Activated CD4-positive, alpha-beta T cell treated with anti-CD3 and anti-CD28 coated beads for 36 hours (primary cell): ENCODE data around the gene HOXD13. TPM values are rescaled to one million over a fixed set of nuclear protein-coding genes. Genes with fewer than 3 reads are reported as not detected.

ENCODE experiments used
- ATAC-seq: fragments of 200-7000 bp; cut with Tn5 transposase; one replicate; pipeline ENCODE4 v1.10.0; 2021; ENCODE audit warnings: mild to moderate bottlenecking, moderate library complexity
- CTCF ChIA-PET: fragments of 350-600 bp; sonication (Branson Sonifier 250); formaldehyde crosslinking; loops from one replicate; lab custom pipeline; 2021; ENCODE audit warnings: antibody characterized with exemption; lab: Charles Lee
- POLR2A ChIA-PET: fragments of 350-600 bp; sonication (Branson Sonifier 250); formaldehyde crosslinking; loops from one replicate; lab custom pipeline; 2021; ENCODE audit warnings: antibody characterized with exemption, inconsistent platforms; lab: Charles Lee
- DNase-seq: peaks from one replicate; pipeline ENCODE4 v3.0.0-alpha.2; 2020
- H3K27ac Mint-ChIP-seq: one replicate; pipeline ENCODE4 v1.8.0; 2021; ENCODE audit warnings: mixed read lengths
- H3K27me3 Mint-ChIP-seq: one replicate; pipeline ENCODE4 v1.8.0; 2021; ENCODE audit warnings: mixed read lengths
- H3K36me3 Mint-ChIP-seq: one replicate; pipeline ENCODE4 v1.8.0; 2021; ENCODE audit warnings: low read depth, mixed read lengths
- H3K4me1 Mint-ChIP-seq: one replicate; pipeline ENCODE4 v1.8.0; 2021; ENCODE audit warnings: mixed read lengths
- H3K4me3 Mint-ChIP-seq: one replicate; pipeline ENCODE4 v1.8.0; 2021; ENCODE audit warnings: mild to moderate bottlenecking, moderate library complexity, mixed read lengths
- H3K9me3 Mint-ChIP-seq: one replicate; pipeline ENCODE4 v1.8.0; 2021; ENCODE audit warnings: low read depth, mixed read lengths
- intact Hi-C, 2 experiments: fragments of 100-400 bp; cut with DNase I in 1 of 2; cut with micrococcal nuclease in 1 of 2; formaldehyde crosslinking; loops; one replicate each; pipeline versions ENCODE4 v1.14.2 to v1.15.1; 2022 to 2024; cut with DNase I, micrococcal nuclease
- total RNA-seq, 2 experiments: library from RNA; stranded (reverse); gene quantifications; one replicate each; pipeline ENCODE4 v1.2.3, GENCODE V29; 2021

The HOXD13 gene
- total RNA-seq, 2 experiments from 2014 or later: not detected

- Mint-ChIP-seq H3K27ac (no peak overlapping the region), H3K9me3 (no peaks in the 10 kb centered on the region), H3K4me1 (peaks cover 27% of the 10 kb centered on the region), H3K36me3 (no peaks in the 10 kb centered on the region), H3K27me3 (peaks cover 74% of the 10 kb centered on the region), H3K4me3 (peak overlapping the region; percentile 41)
- POLR2A ChIA-PET: no interaction called here
- intact Hi-C loops: loop anchor here (2.0 to 10.0 kb wide), 6 partner anchors 33 to 1795 kb away; partner anchors contain the start of gene SP9 (in 1 of the 2)
- ATAC-seq: no peak
- CTCF ChIA-PET: interaction anchor here (1.3 kb wide), 1 partner anchor 15 kb away, joined by 3 read pairs; no protein-coding TSS in a partner anchor
- no peak for DNase-seq
Observed at GRCh38 chr2:176129813-176130146, 37.3 kb downstream of the HOXD13 start.

DNA sequence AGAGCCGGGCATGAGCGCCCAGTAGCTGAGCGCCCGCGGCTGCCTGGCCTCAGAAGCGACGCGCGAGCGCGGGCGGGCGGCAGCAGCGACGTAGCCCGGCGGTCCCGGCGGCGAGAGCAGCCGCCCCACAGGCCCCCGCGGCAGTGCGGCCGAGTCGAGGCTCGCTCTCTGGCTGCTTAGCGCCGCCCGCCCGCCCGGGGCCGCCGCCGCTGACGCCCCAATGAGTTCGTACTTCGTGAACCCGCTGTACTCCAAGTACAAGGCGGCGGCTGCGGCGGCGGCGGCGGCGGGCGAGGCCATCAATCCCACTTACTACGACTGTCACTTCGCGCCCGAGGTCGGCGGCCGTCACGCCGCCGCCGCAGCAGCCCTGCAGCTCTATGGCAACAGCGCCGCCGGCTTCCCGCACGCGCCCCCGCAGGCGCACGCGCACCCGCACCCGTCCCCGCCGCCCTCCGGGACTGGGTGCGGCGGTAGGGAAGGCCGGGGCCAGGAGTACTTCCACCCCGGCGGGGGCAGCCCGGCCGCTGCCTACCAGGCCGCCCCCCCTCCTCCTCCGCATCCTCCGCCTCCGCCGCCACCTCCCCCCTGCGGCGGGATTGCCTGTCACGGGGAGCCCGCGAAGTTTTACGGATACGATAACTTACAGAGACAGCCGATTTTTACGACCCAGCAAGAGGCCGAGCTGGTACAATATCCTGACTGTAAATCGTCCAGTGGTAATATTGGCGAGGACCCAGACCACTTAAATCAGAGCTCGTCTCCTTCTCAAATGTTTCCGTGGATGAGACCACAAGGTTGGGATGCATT lies 37.8 kb downstream of the HOXD13 start:
- H3K36me3 Mint-ChIP-seq: no peaks in the 10 kb centered on the region
- peaks cover 27% of the 10 kb centered on the region for H3K4me1 Mint-ChIP-seq
- ChIA-PET CTCF (interaction anchor here (0.9 to 3.0 kb wide), 5 partner anchors 10 to 508 kb away, joined by 3 to 14 read pairs (median 7); no protein-coding TSS in a partner anchor), POLR2A (no interaction called here)
- peaks cover 76% of the 10 kb centered on the region for H3K27me3 Mint-ChIP-seq
- intact Hi-C loops: loop anchor here in 1 of 2 experiments (2.0 kb wide), 1 partner anchor 140 kb away; no protein-coding TSS in a partner anchor
- DNase-seq (peak; percentile 54), ATAC-seq (peak; percentile 34)
- H3K27ac Mint-ChIP-seq: no peak overlapping the region
- no peaks in the 10 kb centered on the region for H3K9me3 Mint-ChIP-seq
- H3K4me3 Mint-ChIP-seq: peak overlapping the region; percentile 41

DNA sequence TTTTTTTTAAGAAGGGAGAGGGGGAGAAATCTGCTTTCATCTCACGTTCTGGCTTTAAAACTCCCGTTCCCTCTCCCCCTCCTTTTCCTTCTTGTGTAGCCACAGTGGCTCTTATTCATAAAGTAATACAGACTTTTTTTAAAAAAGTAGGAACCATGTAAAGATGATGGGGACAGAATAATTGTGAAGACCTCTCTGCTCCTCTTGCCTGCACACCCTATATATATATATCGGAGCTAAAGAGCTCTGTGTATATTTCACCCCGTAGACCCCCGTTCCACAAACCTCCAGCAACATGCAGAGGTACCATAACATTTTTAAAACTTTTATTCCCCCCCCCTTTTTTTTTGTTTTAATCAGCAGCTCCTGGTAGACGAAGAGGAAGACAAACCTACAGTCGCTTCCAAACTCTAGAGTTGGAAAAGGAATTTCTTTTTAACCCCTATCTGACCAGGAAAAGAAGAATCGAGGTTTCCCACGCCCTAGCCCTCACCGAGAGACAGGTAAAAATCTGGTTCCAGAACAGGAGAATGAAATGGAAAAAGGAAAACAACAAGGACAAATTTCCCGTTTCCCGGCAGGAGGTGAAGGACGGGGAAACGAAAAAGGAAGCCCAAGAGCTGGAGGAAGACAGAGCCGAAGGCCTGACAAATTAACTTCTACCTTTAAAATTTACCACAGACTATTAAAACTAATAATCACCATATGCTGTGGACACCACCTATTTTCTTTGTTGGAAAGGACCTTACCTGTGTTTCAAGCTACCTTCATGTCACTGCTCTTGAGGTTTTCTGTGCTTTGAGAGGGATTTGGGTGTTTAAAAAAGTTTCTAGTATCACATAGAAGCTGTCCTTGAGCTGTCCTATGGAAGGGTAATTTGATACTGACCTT lies 38.7 kb downstream of the HOXD13 start:
- POLR2A ChIA-PET: no interaction called here
- H3K36me3 Mint-ChIP-seq: no peaks in the 10 kb centered on the region
- H3K27ac Mint-ChIP-seq: no peak overlapping the region
- no peak for DNase-seq
- CTCF ChIA-PET: interaction anchor here (0.9 to 3.0 kb wide), 8 partner anchors 9 to 521 kb away, joined by 3 to 14 read pairs (median 6); no protein-coding TSS in a partner anchor
- H3K9me3 Mint-ChIP-seq: no peaks in the 10 kb centered on the region
- peaks cover 76% of the 10 kb centered on the region for H3K27me3 Mint-ChIP-seq
- intact Hi-C loops: loop anchor here in 1 of 2 experiments (2.0 kb wide), 1 partner anchor 140 kb away; no protein-coding TSS in a partner anchor
- H3K4me3 Mint-ChIP-seq: peak overlapping the region; percentile 41
- H3K4me1 Mint-ChIP-seq: peaks cover 36% of the 10 kb centered on the region
- ATAC-seq: no peak

- ChIA-PET CTCF (interaction anchor here (0.9 to 3.0 kb wide), 7 partner anchors 8 to 520 kb away, joined by 3 to 14 read pairs (median 7); no protein-coding TSS in a partner anchor), POLR2A (no interaction called here)
- DNase-seq: no peak
- Mint-ChIP-seq H3K4me1 (peaks cover 37% of the 10 kb centered on the region), H3K27me3 (peaks cover 75% of the 10 kb centered on the region), H3K9me3 (no peaks in the 10 kb centered on the region), H3K4me3 (peak overlapping the region; percentile 50), H3K27ac (no peak overlapping the region), H3K36me3 (no peaks in the 10 kb centered on the region)
- no peak for ATAC-seq
- intact Hi-C loops: loop anchor here in 1 of 2 experiments (2.0 kb wide), 1 partner anchor 139 kb away; no protein-coding TSS in a partner anchor
Observed at GRCh38 chr2:176131848-176132158, 39.3 kb downstream of the HOXD13 start.

GRCh38 chr2:176132205-176133171 lies 40.0 kb downstream of the HOXD13 start:
- peak; percentile 26 for DNase-seq
- Mint-ChIP-seq H3K27ac (no peak overlapping the region), H3K9me3 (no peaks in the 10 kb centered on the region), H3K36me3 (no peaks in the 10 kb centered on the region), H3K27me3 (peaks cover 75% of the 10 kb centered on the region), H3K4me3 (peak overlapping the region; percentile 50), H3K4me1 (peaks cover 35% of the 10 kb centered on the region)
- ChIA-PET CTCF (interaction anchor here (0.9 to 3.0 kb wide), 11 partner anchors 8 to 1016 kb away, joined by 3 to 14 read pairs (median 5); partner anchors contain the start of gene HOXD9), POLR2A (interaction anchor here (0.7 kb wide), 1 partner anchor 800 kb away, joined by 7 read pairs; no protein-coding TSS in a partner anchor)
- no peak for ATAC-seq
- intact Hi-C loops: no loop called here

GRCh38 chr2:176133389-176133788 lies 40.9 kb downstream of the HOXD13 start:
- intact Hi-C loops: no loop called here
- POLR2A ChIA-PET: no interaction called here
- H3K27me3 Mint-ChIP-seq: peaks cover 75% of the 10 kb centered on the region
- no peak overlapping the region for H3K4me3 Mint-ChIP-seq
- no peaks in the 10 kb centered on the region for H3K36me3 Mint-ChIP-seq
- no peak for ATAC-seq
- H3K4me1 Mint-ChIP-seq: peaks cover 28% of the 10 kb centered on the region
- no peak for DNase-seq
- CTCF ChIA-PET: interaction anchor here (0.9 to 3.0 kb wide), 4 partner anchors 11 to 1015 kb away, joined by 3 to 14 read pairs (median 5); partner anchors contain the start of gene HOXD9
- no peak overlapping the region for H3K27ac Mint-ChIP-seq
- H3K9me3 Mint-ChIP-seq: peaks cover 2% of the 10 kb centered on the region

- H3K4me3 Mint-ChIP-seq: no peak overlapping the region
- peaks cover 3% of the 10 kb centered on the region for H3K9me3 Mint-ChIP-seq
- peaks cover 28% of the 10 kb centered on the region for H3K4me1 Mint-ChIP-seq
- no peak for ATAC-seq
- ChIA-PET POLR2A (no interaction called here), CTCF (interaction anchor here (1.1 kb wide), 1 partner anchor 8 kb away, joined by 4 read pairs; no protein-coding TSS in a partner anchor)
- intact Hi-C loops: no loop called here
- DNase-seq: no peak
- H3K36me3 Mint-ChIP-seq: no peaks in the 10 kb centered on the region
- peaks cover 76% of the 10 kb centered on the region for H3K27me3 Mint-ChIP-seq
- H3K27ac Mint-ChIP-seq: no peak overlapping the region
Observed at GRCh38 chr2:176134035-176134434, 41.5 kb downstream of the HOXD13 start.

DNA sequence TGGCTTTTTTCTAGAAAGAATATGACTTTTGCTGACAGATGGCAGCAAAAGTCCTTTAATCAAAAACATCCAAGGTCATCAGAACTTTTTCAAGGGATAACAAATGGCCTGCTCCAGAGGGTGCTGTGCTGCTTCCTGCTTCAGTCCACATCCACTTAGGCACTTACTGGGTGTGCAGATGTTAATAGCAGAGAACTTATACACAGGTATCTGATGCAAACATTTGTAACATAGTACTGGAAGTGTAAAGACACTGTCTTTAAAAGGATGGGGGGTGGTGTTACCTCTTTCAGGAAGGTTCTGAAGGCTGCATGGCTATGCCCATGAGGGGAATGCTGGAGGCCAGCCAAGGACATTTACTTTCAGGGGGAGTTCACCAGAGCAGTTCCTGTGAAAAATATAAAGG lies 42.5 kb downstream of the HOXD13 start:
- peaks cover 30% of the 10 kb centered on the region for H3K4me1 Mint-ChIP-seq
- no peak overlapping the region for H3K4me3 Mint-ChIP-seq
- H3K36me3 Mint-ChIP-seq: no peaks in the 10 kb centered on the region
- peaks cover 3% of the 10 kb centered on the region for H3K9me3 Mint-ChIP-seq
- H3K27me3 Mint-ChIP-seq: peaks cover 82% of the 10 kb centered on the region
- no peak for ATAC-seq
- POLR2A ChIA-PET: no interaction called here
- CTCF ChIA-PET: interaction anchor here (0.7 kb wide), 1 partner anchor 11 kb away, joined by 3 read pairs; no protein-coding TSS in a partner anchor
- no peak overlapping the region for H3K27ac Mint-ChIP-seq
- no peak for DNase-seq
- intact Hi-C loops: loop anchor here in 1 of 2 experiments (5.0 kb wide), 1 partner anchor 37 kb away; no protein-coding TSS in a partner anchor

DNA sequence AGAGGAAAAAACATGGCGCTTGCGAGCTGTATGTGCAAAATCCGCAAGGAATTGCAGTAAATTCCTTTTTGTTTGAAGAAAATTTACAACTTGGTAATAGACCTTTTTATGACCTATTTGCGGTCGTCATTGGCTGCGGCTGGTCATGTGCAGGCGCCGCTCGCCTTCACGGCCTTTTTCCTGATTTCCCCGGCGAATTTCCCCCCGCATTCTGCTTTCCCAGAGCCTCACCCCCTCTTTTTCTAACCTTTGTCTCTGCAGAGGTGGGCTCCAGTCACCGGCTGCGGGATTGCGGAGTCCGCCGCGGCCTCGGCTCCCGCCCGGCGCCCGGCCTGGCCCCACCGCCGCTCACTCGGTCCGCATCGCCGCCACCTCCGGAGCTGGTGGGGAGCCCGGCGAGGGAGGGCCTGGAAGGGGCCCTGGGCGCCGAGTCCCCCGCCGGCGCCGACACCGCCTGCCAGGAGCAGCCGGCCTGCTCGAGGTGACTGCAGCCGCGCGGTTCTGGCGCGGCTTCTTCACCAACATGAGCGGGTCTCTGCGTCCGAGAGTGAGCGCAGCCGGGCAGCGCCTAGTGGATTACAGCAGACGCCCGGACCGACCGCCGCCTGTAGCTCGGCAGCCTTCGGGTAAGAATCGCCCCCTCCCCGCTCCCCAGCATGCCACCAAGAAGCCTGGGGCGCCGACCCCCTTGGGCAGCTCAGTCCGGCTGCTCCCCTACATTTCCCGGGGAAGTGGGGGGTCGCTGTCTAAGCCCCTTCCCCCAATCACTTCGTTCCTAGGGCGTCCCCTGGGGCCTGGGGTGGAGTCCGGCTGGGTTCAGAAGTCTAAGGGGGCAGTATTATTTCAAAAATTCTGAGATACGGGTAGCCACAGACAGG lies 44.1 kb downstream of the HOXD13 start:
- ChIA-PET POLR2A (no interaction called here), CTCF (interaction anchor here (0.7 to 1.4 kb wide), 2 partner anchors 9 to 318 kb away, joined by 3 to 6 read pairs; no protein-coding TSS in a partner anchor)
- H3K4me3 Mint-ChIP-seq: no peak overlapping the region
- H3K36me3 Mint-ChIP-seq: no peaks in the 10 kb centered on the region
- DNase-seq (peak; percentile 28), ATAC-seq (no peak)
- peaks cover 3% of the 10 kb centered on the region for H3K9me3 Mint-ChIP-seq
- H3K27me3 Mint-ChIP-seq: peaks cover 79% of the 10 kb centered on the region
- peaks cover 21% of the 10 kb centered on the region for H3K4me1 Mint-ChIP-seq
- no peak overlapping the region for H3K27ac Mint-ChIP-seq
- intact Hi-C loops: loop anchor here in 1 of 2 experiments (5.0 kb wide), 1 partner anchor 36 kb away; no protein-coding TSS in a partner anchor
